Measurements from ENCODE around the gene ZKSCAN1.

ZKSCAN1 gene

GRCh38 chr7:100038326-100038725 lies 22.9 kb downstream of the ZKSCAN1 start:
- DNase-seq (ENCODE audit: low spot score) = no peak

GRCh38 chr7:100040575-100040974 lies 25.2 kb downstream of the ZKSCAN1 start:
- no peak for DNase-seq (ENCODE audit: low spot score)

GRCh38 chr7:100044718-100045117 lies 29.3 kb downstream of the ZKSCAN1 start:
- DNase-seq (ENCODE audit: low spot score) = peak; percentile 14

- no peak for DNase-seq (ENCODE audit: low spot score)
Measured at GRCh38 chr7:100048680-100049079, 33.3 kb downstream of the ZKSCAN1 start.

- DNase-seq (ENCODE audit: low spot score) = peak; percentile 86
Measured at GRCh38 chr7:100049441-100050291, 34.3 kb downstream of the ZKSCAN1 start, which contains the start of gene ZSCAN21. Gene ZSCAN21, plus strand, starts transcription at chr7:100049774. Its CDS starts 7,233 bp downstream, at chr7:100057007.

- no peak for DNase-seq (ENCODE audit: low spot score)
Measured at GRCh38 chr7:100051611-100052010, 36.2 kb downstream of the ZKSCAN1 start.

- DNase-seq (ENCODE audit: low spot score) = peak; percentile 65
Measured at GRCh38 chr7:100053215-100053614, 37.8 kb downstream of the ZKSCAN1 start.

GRCh38 chr7:100057006-100057405 lies 41.6 kb downstream of the ZKSCAN1 start:
- DNase-seq (ENCODE audit: low spot score) = no peak

GRCh38 chr7:100059251-100059739 lies 43.9 kb downstream of the ZKSCAN1 start:
- DNase-seq (ENCODE audit: low spot score) = no peak

- peak; percentile 67 for DNase-seq (ENCODE audit: low spot score)
Measured at GRCh38 chr7:100061518-100062193, 46.3 kb downstream of the ZKSCAN1 start.

GRCh38 chr7:100063376-100063775 lies 48.0 kb downstream of the ZKSCAN1 start:
- DNase-seq (ENCODE audit: low spot score) = no peak

- no peak for DNase-seq (ENCODE audit: low spot score)
Measured at GRCh38 chr7:100064162-100064561, 48.8 kb downstream of the ZKSCAN1 start.

GRCh38 chr7:100065452-100066186 lies 50.2 kb downstream of the ZKSCAN1 start:
- DNase-seq (ENCODE audit: low spot score) = peak; percentile 21

- no peak for DNase-seq (ENCODE audit: low spot score)
Measured at GRCh38 chr7:100066953-100067352, 51.6 kb downstream of the ZKSCAN1 start.

- DNase-seq (ENCODE audit: low spot score) = no peak
Measured at GRCh38 chr7:100069991-100070390, 54.6 kb downstream of the ZKSCAN1 start.

GRCh38 chr7:100071018-100071723 lies 55.8 kb downstream of the ZKSCAN1 start:
- DNase-seq (ENCODE audit: low spot score) = no peak

GRCh38 chr7:100072462-100072861 lies 57.1 kb downstream of the ZKSCAN1 start:
- no peak for DNase-seq (ENCODE audit: low spot score)

GRCh38 chr7:100074841-100075240 lies 59.4 kb downstream of the ZKSCAN1 start:
- DNase-seq (ENCODE audit: low spot score) = no peak

GRCh38 chr7:100075418-100075817 lies 60.0 kb downstream of the ZKSCAN1 start:
- DNase-seq (ENCODE audit: low spot score) = no peak

GRCh38 chr7:100077205-100077604 lies 61.8 kb downstream of the ZKSCAN1 start:
- no peak for DNase-seq (ENCODE audit: low spot score)

GRCh38 chr7:100079024-100079560 lies 63.7 kb downstream of the ZKSCAN1 start:
- DNase-seq (ENCODE audit: low spot score) = no peak

Data from hematopoietic multipotent progenitor cell treated with erythropoietin and hydrocortisone succinate and interleukin-3 and kit ligand, for 17 days (in vitro differentiated cells).